Ishikawa (cell line): ENCODE results near the gene SPINT2.

Source experiments
- CEBPB ChIP-seq: IDR thresholded peaks from 2 replicates; pipeline ENCODE4 v1.6.1; 2012
- CREB1 ChIP-seq: IDR thresholded peaks from 2 replicates; pipeline ENCODE4 v1.6.1; 2012; ENCODE audit warnings: low read depth
- EGR1 ChIP-seq: IDR thresholded peaks from 2 replicates; pipeline ENCODE4 v1.6.1; 2012
- EP300 ChIP-seq: IDR thresholded peaks from 2 replicates; pipeline ENCODE4 v1.6.1; 2012; ENCODE audit warnings: borderline replicate concordance
- FOXM1 ChIP-seq: IDR thresholded peaks from 2 replicates; pipeline ENCODE4 v1.6.1; 2012; ENCODE audit warnings: low read depth, borderline replicate concordance
- RAD21 ChIP-seq: IDR thresholded peaks from 2 replicates; pipeline ENCODE4 v1.6.1; 2012; ENCODE audit warnings: low read depth
- TAF1 ChIP-seq: IDR thresholded peaks from 2 replicates; pipeline ENCODE4 v1.6.1; 2012; ENCODE audit warnings: low read depth, mild to moderate bottlenecking
- TCF12 ChIP-seq: IDR thresholded peaks from 2 replicates; pipeline ENCODE4 v1.6.1; 2012; ENCODE audit warnings: low read depth
- TEAD4 ChIP-seq: IDR thresholded peaks from 2 replicates; pipeline ENCODE4 v1.6.1; 2012
- YY1 ChIP-seq: IDR thresholded peaks from 2 replicates; pipeline ENCODE4 v1.6.1; 2012; ENCODE audit warnings: low read depth
- ZBTB7A ChIP-seq: IDR thresholded peaks from 2 replicates; pipeline ENCODE4 v1.6.1; 2012; ENCODE audit warnings: low read depth
- TF ChIP-seq, protein P1 (sequence below): IDR thresholded peaks from 2 replicates; pipeline ENCODE4 v1.6.1; 2012
- TF ChIP-seq, protein P2 (sequence below): IDR thresholded peaks from 2 replicates; pipeline ENCODE4 v1.6.1; 2012; ENCODE audit warnings: low read depth, mild to moderate bottlenecking
- TF ChIP-seq, protein P3 (sequence below): IDR thresholded peaks from 2 replicates; pipeline ENCODE4 v1.6.1; 2012

DNA sequence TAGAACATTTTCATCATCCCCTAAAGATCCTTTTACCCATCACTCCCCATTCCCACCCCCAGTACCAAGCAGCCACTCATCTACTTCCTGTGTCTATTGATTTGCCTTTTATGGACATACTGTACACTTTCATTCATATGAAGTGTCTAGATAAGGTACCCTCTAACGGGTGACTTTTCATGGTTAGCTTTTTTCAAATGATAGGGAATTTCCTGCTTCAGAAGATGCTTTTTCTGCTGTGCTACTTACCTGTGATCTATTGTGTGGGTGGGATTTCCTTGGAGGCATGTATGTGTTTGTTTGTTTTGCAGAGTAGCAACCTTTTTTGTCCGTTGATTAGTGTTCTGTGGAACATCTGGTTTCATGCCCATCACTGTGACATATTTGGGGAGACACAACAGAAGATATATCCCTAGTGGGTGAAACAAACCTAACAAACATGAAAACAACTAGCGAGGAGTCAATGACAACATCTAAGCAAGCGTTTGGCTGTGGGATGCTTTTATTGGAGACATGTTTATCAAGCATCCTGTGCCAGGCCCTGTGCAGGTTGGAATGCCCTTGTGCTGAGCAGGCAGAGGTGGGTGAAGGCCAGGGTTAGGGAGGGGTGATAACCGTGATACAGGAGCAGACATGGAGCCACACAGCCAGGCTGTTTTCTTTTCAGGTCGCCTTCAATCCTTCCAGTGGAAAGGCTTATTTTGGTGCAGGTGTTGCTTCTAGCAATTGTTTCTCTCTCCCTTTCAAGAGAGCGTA lies 17.6 kb downstream of the SPINT2 start:
- TF ChIP-seq TCF12, result no peak
- TF ChIP-seq YY1, result no peak
- TF ChIP-seq TAF1, result no peak
- TF ChIP-seq, protein P1, sequence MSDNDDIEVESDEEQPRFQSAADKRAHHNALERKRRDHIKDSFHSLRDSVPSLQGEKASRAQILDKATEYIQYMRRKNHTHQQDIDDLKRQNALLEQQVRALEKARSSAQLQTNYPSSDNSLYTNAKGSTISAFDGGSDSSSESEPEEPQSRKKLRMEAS, result no peak
- TF ChIP-seq, protein P2, sequence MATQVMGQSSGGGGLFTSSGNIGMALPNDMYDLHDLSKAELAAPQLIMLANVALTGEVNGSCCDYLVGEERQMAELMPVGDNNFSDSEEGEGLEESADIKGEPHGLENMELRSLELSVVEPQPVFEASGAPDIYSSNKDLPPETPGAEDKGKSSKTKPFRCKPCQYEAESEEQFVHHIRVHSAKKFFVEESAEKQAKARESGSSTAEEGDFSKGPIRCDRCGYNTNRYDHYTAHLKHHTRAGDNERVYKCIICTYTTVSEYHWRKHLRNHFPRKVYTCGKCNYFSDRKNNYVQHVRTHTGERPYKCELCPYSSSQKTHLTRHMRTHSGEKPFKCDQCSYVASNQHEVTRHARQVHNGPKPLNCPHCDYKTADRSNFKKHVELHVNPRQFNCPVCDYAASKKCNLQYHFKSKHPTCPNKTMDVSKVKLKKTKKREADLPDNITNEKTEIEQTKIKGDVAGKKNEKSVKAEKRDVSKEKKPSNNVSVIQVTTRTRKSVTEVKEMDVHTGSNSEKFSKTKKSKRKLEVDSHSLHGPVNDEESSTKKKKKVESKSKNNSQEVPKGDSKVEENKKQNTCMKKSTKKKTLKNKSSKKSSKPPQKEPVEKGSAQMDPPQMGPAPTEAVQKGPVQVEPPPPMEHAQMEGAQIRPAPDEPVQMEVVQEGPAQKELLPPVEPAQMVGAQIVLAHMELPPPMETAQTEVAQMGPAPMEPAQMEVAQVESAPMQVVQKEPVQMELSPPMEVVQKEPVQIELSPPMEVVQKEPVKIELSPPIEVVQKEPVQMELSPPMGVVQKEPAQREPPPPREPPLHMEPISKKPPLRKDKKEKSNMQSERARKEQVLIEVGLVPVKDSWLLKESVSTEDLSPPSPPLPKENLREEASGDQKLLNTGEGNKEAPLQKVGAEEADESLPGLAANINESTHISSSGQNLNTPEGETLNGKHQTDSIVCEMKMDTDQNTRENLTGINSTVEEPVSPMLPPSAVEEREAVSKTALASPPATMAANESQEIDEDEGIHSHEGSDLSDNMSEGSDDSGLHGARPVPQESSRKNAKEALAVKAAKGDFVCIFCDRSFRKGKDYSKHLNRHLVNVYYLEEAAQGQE, result no peak
- TF ChIP-seq, protein P3, sequence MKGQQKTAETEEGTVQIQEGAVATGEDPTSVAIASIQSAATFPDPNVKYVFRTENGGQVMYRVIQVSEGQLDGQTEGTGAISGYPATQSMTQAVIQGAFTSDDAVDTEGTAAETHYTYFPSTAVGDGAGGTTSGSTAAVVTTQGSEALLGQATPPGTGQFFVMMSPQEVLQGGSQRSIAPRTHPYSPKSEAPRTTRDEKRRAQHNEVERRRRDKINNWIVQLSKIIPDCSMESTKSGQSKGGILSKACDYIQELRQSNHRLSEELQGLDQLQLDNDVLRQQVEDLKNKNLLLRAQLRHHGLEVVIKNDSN, result no peak
- TF ChIP-seq RAD21, result no peak
- no peak for TF ChIP-seq CEBPB
- TF ChIP-seq CREB1, result no peak
- TF ChIP-seq TEAD4, result no peak
- TF ChIP-seq EP300, result no peak
- TF ChIP-seq EGR1, result no peak
- no peak for TF ChIP-seq ZBTB7A
- no peak for TF ChIP-seq FOXM1
